Measurements from ENCODE around the gene HMX1.

Gene HMX1

GRCh38 chr4:8868321-8869001, 3.2 kb downstream of the HMX1 start:
- TF ChIP-seq CTCF (IDR thresholded peaks at IDR 0.05) = no peak
- H3K4me1 ChIP-seq = peaks cover 0 to 36% (median 21%) of the 10 kb centered on the region in 4 donors

GRCh38 chr4:8867624-8868320, 3.9 kb downstream of the HMX1 start:
- H3K36me3 ChIP-seq = no peaks in the 10 kb centered on the region
- DNase-seq = no peak
- H3K4me3 ChIP-seq = no peak overlapping the region
- no peak for TF ChIP-seq CTCF (IDR thresholded peaks at IDR 0.05)
- peaks cover 0 to 96% of the 10 kb centered on the region in 2 donors for H3K27me3 ChIP-seq
- H3K4me1 ChIP-seq = peaks cover 0 to 36% (median 19%) of the 10 kb centered on the region in 4 donors
- H3K9me3 ChIP-seq = no peaks in the 10 kb centered on the region
- no peak overlapping the region for H3K27ac ChIP-seq
- intact Hi-C loops (cut with DNase I; ENCODE audit: low total_unique reads) = no loop called here

More at GRCh38 chr4:8868321-8869001, 3.2 kb downstream of the HMX1 start:
- Histone ChIP-seq H3K4me3 (no peak overlapping the region), H3K27ac (no peak overlapping the region), H3K9me3 (no peaks in the 10 kb centered on the region), H3K27me3 (peaks cover 0 to 96% of the 10 kb centered on the region in 2 donors), H3K36me3 (no peaks in the 10 kb centered on the region)
- DNase-seq = no peak
- intact Hi-C loops (cut with DNase I; ENCODE audit: low total_unique reads) = no loop called here

- intact Hi-C loops (cut with DNase I; ENCODE audit: low total_unique reads) = no loop called here
- TF ChIP-seq CTCF (IDR thresholded peaks at IDR 0.05) = no peak
- no peak for DNase-seq
- Histone ChIP-seq H3K36me3 (no peaks in the 10 kb centered on the region), H3K4me1 (peaks cover 0 to 28% (median 12%) of the 10 kb centered on the region in 4 donors), H3K27ac (no peak overlapping the region), H3K4me3 (no peak overlapping the region), H3K9me3 (no peaks in the 10 kb centered on the region), H3K27me3 (peaks cover 0 to 95% of the 10 kb centered on the region in 2 donors)
These were observed 4.6 kb downstream of the HMX1 start for GRCh38 chr4:8866828-8867623.

- Histone ChIP-seq H3K36me3 (no peaks in the 10 kb centered on the region), H3K27me3 (peaks cover 0 to 98% of the 10 kb centered on the region in 2 donors), H3K27ac (no peak overlapping the region), H3K9me3 (no peaks in the 10 kb centered on the region), H3K4me3 (no peak overlapping the region), H3K4me1 (peaks cover 0 to 24% (median 14%) of the 10 kb centered on the region in 4 donors)
- TF ChIP-seq CTCF (IDR thresholded peaks at IDR 0.05) = no peak
- no peak for DNase-seq
- intact Hi-C loops (cut with DNase I; ENCODE audit: low total_unique reads) = no loop called here
These were observed 5.2 kb downstream of the HMX1 start for GRCh38 chr4:8866421-8866820.

GRCh38 chr4:8865681-8866310, 5.8 kb downstream of the HMX1 start:
- peaks cover 0 to 24% (median 17%) of the 10 kb centered on the region in 4 donors for H3K4me1 ChIP-seq
- no peaks in the 10 kb centered on the region for H3K9me3 ChIP-seq
- H3K4me3 ChIP-seq = no peak overlapping the region
- no peak for DNase-seq
- peaks cover 0 to 98% of the 10 kb centered on the region in 2 donors for H3K27me3 ChIP-seq
- H3K27ac ChIP-seq = no peak overlapping the region
- no peaks in the 10 kb centered on the region for H3K36me3 ChIP-seq
- no peak for TF ChIP-seq CTCF (IDR thresholded peaks at IDR 0.05)
- intact Hi-C loops (cut with DNase I; ENCODE audit: low total_unique reads) = no loop called here

All from tibial artery (tissue), 4 donors.